ENCODE data around the gene HDAC9. TPM values are rescaled to one million over a fixed set of nuclear protein-coding genes. Genes with fewer than 3 reads are reported as not detected.

The HDAC9 gene
- total RNA-seq, 4 donors from 2014 or later = 3.4 to 7.2 (median 4.5) TPM

DNA sequence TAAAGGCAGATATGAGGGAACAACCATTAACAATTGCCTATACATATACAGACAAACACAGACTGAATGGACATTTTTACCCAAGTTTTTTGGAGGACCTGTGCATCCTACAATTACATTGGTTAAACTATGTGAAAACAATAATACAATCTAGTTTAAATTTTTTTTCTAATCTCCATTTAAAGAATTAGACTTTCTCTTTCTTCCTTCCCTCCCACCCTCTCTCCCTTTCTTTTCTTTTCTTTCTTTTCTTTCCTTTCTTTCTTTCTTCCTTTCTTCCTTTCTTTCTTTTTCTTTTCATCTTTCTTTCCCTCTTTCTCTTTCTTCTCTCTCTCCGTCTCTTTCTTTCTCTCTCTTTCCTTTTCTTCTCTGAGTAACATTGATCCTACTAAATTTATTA lies 183.7 kb downstream of the HDAC9 start:
- no peak overlapping the region for H3K27ac ChIP-seq
- WGBS = 88% methylated on average over 1 of the region's 1 CpG
- TF ChIP-seq CTCF (IDR thresholded peaks at IDR 0.05) = no peak
- no peak for TF ChIP-seq POLR2A (IDR thresholded peaks at IDR 0.05)
- TF ChIP-seq POLR2AphosphoS5 (IDR thresholded peaks at IDR 0.05) = no peak
- TF ChIP-seq EP300 (IDR thresholded peaks at IDR 0.05) = no peak

DNA sequence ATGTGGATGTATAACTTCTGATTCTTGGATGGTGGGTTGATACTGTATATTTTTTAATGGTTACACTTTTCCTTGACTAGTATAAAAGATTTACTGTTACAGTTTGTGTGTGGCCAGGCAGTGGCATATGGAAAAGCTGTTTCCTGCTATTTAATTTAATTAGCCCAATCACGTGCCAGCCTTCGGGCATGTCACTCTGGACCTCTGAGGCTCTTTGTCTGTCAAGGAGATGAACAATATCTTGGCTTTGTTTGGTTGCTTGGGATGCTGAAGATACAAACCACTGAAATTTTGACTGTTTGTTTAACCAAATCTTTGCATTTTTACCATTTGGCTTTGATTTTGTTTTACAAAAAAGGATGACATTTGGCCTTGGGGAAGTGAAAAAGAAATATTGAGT lies 185.0 kb downstream of the HDAC9 start:
- 74% methylated on average over 2 of the region's 2 CpGs for WGBS
- Histone ChIP-seq H3K4me1 (no peaks in the 10 kb centered on the region), H3K27me3 (no peaks in the 10 kb centered on the region), H3K9me3 (peaks cover 4% of the 10 kb centered on the region), H3K36me3 (no peaks in the 10 kb centered on the region), H3K27ac (no peak overlapping the region), H3K4me3 (no peak overlapping the region)
- TF ChIP-seq POLR2AphosphoS5 (IDR thresholded peaks at IDR 0.05) = no peak
- no peak for TF ChIP-seq CTCF (IDR thresholded peaks at IDR 0.05)
- no peak for TF ChIP-seq EP300 (IDR thresholded peaks at IDR 0.05)
- no peak for TF ChIP-seq POLR2A (IDR thresholded peaks at IDR 0.05)
- DNase-seq (ENCODE audit: low spot score in 2 of 2) = no peak

More for the DNA sequence above, 183.7 kb downstream of the HDAC9 start:
- Histone ChIP-seq H3K9me3 (peaks cover 4% of the 10 kb centered on the region), H3K27me3 (no peaks in the 10 kb centered on the region), H3K36me3 (no peaks in the 10 kb centered on the region), H3K4me1 (no peaks in the 10 kb centered on the region), H3K4me3 (no peak overlapping the region)
- DNase-seq (ENCODE audit: low spot score in 2 of 2) = no peak

GRCh38 chr7:18684916-18685315 lies 189.4 kb downstream of the HDAC9 start:
- no peaks in the 10 kb centered on the region for H3K9me3 ChIP-seq

GRCh38 chr7:18685971-18686370 lies 190.4 kb downstream of the HDAC9 start:
- no peak for TF ChIP-seq POLR2AphosphoS5 (IDR thresholded peaks at IDR 0.05)
- TF ChIP-seq CTCF (IDR thresholded peaks at IDR 0.05) = no peak
- no peak for TF ChIP-seq POLR2A (IDR thresholded peaks at IDR 0.05)
- TF ChIP-seq EP300 (IDR thresholded peaks at IDR 0.05) = no peak
- Histone ChIP-seq H3K27ac (no peak overlapping the region), H3K9me3 (no peaks in the 10 kb centered on the region), H3K4me1 (no peaks in the 10 kb centered on the region), H3K4me3 (no peak overlapping the region), H3K27me3 (no peaks in the 10 kb centered on the region), H3K36me3 (no peaks in the 10 kb centered on the region)
- no peak for DNase-seq (ENCODE audit: low spot score in 2 of 2)

More at GRCh38 chr7:18684916-18685315, 189.4 kb downstream of the HDAC9 start:
- H3K4me1 ChIP-seq = no peaks in the 10 kb centered on the region
- DNase-seq (ENCODE audit: low spot score in 2 of 2) = no peak
- H3K36me3 ChIP-seq = no peaks in the 10 kb centered on the region
- TF ChIP-seq CTCF (IDR thresholded peaks at IDR 0.05) (no peak), POLR2AphosphoS5 (IDR thresholded peaks at IDR 0.05) (no peak), POLR2A (IDR thresholded peaks at IDR 0.05) (no peak), EP300 (IDR thresholded peaks at IDR 0.05) (no peak)
- 47% methylated on average over 1 of the region's 1 CpG for WGBS
- H3K27ac ChIP-seq = no peak overlapping the region
- no peak overlapping the region for H3K4me3 ChIP-seq
- H3K27me3 ChIP-seq = no peaks in the 10 kb centered on the region

GRCh38 chr7:18689551-18689950 lies 194.0 kb downstream of the HDAC9 start:
- Histone ChIP-seq H3K36me3 (no peaks in the 10 kb centered on the region), H3K4me1 (no peaks in the 10 kb centered on the region), H3K4me3 (no peak overlapping the region), H3K27me3 (no peaks in the 10 kb centered on the region), H3K9me3 (no peaks in the 10 kb centered on the region), H3K27ac (no peak overlapping the region)
- WGBS = 80% methylated on average over 2 of the region's 2 CpGs
- DNase-seq (ENCODE audit: low spot score in 2 of 2) = no peak
- TF ChIP-seq POLR2AphosphoS5 (IDR thresholded peaks at IDR 0.05) (no peak), POLR2A (IDR thresholded peaks at IDR 0.05) (no peak), CTCF (IDR thresholded peaks at IDR 0.05) (no peak), EP300 (IDR thresholded peaks at IDR 0.05) (no peak)
